GM13977 (cell line): Measurements from ENCODE around the gene ARF1.

Experiments used
- DNase-seq: peaks from one replicate; pipeline ENCODE4 v3.0.0; 2012; ENCODE audit warnings: low spot score
- CTCF ChIP-seq: IDR thresholded peaks from 2 replicates; pipeline ENCODE4 v1.5.1; 2012; ENCODE audit warnings: mild to moderate bottlenecking, control low read depth; ENCODE audit not compliant: insufficient read depth; ENCODE audit errors: extremely low read depth, missing control alignments
- in situ Hi-C: fragments of 300-500 bp; cut with MboI; formaldehyde crosslinking; loops from one replicate; pipeline ENCODE4 v1.12.0; 2022; ENCODE audit warnings: low sequenced_read_pairs, low pct_unique_long_range_greater_than_20kb, mixed read lengths, inconsistent platforms; ENCODE audit not compliant: unreplicated experiment

The ARF1 gene

GRCh38 chr1:228060458-228061190, 21.9 kb upstream of the ARF1 start:
- no peak for DNase-seq
- in situ Hi-C loops, result no loop called here
- TF ChIP-seq CTCF, result no peak

DNA sequence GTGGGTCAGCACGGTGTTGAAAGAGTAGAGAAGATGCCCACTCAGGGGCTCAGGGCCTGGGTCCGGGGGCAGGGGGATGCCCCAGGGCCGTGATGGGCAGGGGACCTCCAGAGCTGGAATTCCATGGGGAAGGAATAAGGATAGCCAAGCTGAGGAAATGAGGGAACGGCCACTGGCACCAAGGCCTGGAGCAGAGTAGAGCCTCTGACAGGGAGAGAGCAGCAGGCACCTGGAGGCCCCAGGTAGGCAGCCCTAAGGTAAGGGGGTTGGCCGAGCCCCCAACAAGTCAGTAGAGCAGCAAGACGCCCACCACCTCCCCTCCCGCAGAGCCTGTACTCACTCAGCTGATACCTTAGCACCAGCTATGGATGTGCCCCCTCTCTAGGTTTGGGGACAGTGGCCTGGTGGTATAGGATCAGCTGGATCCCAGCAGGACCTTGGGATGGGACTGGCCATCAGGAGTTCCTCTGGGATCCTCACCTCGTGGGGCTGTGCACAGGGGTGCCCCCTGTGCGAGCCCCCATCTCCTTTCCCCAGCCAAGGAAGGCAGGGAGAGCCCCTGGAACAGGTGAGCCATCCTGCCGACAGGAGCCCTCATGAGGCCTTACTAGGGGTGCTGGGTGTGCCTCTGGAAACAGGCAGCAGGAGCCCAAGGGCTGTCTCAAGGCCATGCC, 21.0 kb upstream of the ARF1 start:
- DNase-seq, result no peak
- no peak for TF ChIP-seq CTCF
- in situ Hi-C loops, result no loop called here

DNA sequence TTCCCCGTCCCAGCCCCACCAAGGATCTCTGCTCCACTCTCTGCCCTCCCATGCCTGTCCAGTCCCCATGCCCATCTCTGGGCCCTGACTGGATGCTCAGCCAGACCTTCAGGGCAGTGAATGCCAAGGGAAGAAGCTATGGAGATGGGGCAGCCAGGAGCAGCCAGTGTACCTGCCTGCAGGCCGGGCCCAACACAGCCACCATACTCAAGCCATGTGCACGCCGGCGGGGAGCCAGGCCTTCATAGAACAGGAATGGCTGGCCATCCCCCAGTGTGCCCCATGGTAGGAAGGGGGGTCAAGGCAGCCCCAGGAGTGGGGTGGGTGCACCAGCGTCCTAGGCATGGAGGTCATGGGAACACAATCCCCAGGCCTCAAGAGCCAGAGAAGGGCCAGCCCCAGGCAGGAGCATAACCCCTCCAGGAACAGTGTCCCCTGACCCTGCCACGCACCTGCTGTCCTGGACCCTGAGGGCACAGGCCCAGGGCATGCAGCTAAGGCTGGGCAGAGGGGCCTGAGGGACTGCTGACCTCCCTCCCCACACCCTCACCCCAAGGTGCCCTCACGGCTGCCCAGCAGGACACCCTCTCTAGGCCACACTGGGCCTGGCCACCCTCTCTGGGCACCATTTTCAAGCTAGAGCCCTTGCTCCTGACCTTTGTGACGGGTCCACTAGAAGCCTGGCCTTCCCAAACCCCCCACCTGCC, 20.3 kb upstream of the ARF1 start:
- no peak for DNase-seq
- in situ Hi-C loops, result no loop called here
- TF ChIP-seq CTCF, result no peak

DNA sequence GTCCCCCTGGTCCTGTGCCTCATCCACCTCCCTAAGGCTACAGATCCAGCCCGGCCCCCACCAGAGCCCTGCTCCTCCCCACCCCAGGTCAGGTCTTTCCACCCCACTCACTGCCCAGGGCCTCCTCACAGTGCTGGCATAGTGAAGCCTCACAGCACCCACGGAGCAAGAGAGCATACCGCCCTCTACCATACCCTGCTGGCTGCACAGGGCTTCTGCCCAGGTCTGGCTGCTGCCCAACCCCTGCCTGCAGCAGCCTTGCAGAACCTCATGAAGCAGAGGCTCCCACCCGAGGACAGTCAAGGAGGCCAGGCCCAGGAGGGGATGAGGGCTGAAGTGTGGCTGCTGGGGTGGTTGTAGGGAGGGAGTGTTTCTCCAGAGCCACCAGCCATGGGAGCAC, 19.7 kb upstream of the ARF1 start:
- no peak for TF ChIP-seq CTCF
- DNase-seq, result no peak
- in situ Hi-C loops, result no loop called here

- in situ Hi-C loops, result no loop called here
- no peak for TF ChIP-seq CTCF
- DNase-seq, result no peak
These were observed 19.0 kb upstream of the ARF1 start for GRCh38 chr1:228063251-228064191.

GRCh38 chr1:228064296-228064695, 18.2 kb upstream of the ARF1 start:
- in situ Hi-C loops, result no loop called here
- no peak for DNase-seq
- no peak for TF ChIP-seq CTCF
